IMR-90 (cell line): ENCODE measurements around the gene CWC25. TPM values are rescaled to one million over a fixed set of nuclear protein-coding genes. Genes with fewer than 3 reads are reported as not detected.

Experiments
- ATAC-seq: fragments of 200-7000 bp; cut with Tn5 transposase; 2 replicates; pipeline ENCODE4 v1.9.1; 2020; ENCODE audit warnings: low read depth, mild to moderate bottlenecking, moderate library complexity
- BruUV-seq: library from RNA; stranded (reverse); fragments of 400-500 nt; replicated peaks from 2 replicates; lab custom pipeline; 2021; lab: Mats Ljungman, UMichigan
- CTCF ChIA-PET: fragments of 300-600 bp; formaldehyde crosslinking; extraction: SDS; loops from one replicate; lab custom pipeline; 2021; ENCODE audit warnings: antibody characterized with exemption; lab: Yijun Ruan, JAX
- POLR2A ChIA-PET: fragments of 300-600 bp; sonication (Branson Sonifier 250); formaldehyde crosslinking; loops from one replicate; lab custom pipeline; 2022; ENCODE audit warnings: antibody characterized with exemption; ENCODE audit not compliant: unreplicated experiment; lab: Charles Lee
- DNase-seq: peaks from one replicate; pipeline ENCODE4 v3.0.0; 2013
- H2AFZ ChIP-seq: replicated peaks from 2 replicates; pipeline ENCODE3; 2013; ENCODE audit warnings: low read length, mild to moderate bottlenecking; ENCODE audit not compliant: poor library complexity
- H2AK5ac ChIP-seq: 2 replicates; pipeline ENCODE4 v1.6.1; 2013; ENCODE audit warnings: low read depth, low read length, inconsistent platforms
- H2AK9ac ChIP-seq: replicated peaks from 2 replicates; pipeline ENCODE3; 2013; ENCODE audit warnings: mild to moderate bottlenecking, low read depth, low read length, moderate library complexity; ENCODE audit not compliant: poor library complexity
- H2BK120ac ChIP-seq: 2 replicates; pipeline ENCODE4 v1.6.1; 2013; ENCODE audit warnings: low read depth, low read length, inconsistent platforms
- H2BK15ac ChIP-seq: 3 replicates; pipeline ENCODE4 v1.6.1; 2013; ENCODE audit warnings: low read depth, low read length, inconsistent platforms
- H2BK20ac ChIP-seq: 2 replicates; pipeline ENCODE4 v1.6.1; 2013; ENCODE audit warnings: low read depth, mild to moderate bottlenecking, inconsistent platforms, low read length, moderate library complexity
- H2BK5ac ChIP-seq: 2 replicates; pipeline ENCODE4 v1.6.1; 2013; ENCODE audit warnings: mild to moderate bottlenecking, low read depth, low read length, inconsistent platforms; ENCODE audit not compliant: poor library complexity, severe bottlenecking
- H3K14ac ChIP-seq: replicated peaks from 2 replicates; pipeline ENCODE4 v1.6.1; 2013; ENCODE audit warnings: low read depth, low read length, inconsistent platforms
- H3K18ac ChIP-seq: 2 replicates; pipeline ENCODE4 v1.6.1; 2013; ENCODE audit warnings: low read depth, low read length, control low read depth
- H3K23ac ChIP-seq: 2 replicates; pipeline ENCODE4 v1.6.1; 2013; ENCODE audit warnings: low read depth, low read length, inconsistent platforms
- H3K27ac ChIP-seq: 2 replicates; pipeline ENCODE4 v1.5.1; 2013; ENCODE audit warnings: mild to moderate bottlenecking, control low read depth, low read length; ENCODE audit not compliant: insufficient read depth
- H3K27me3 ChIP-seq: 2 replicates; pipeline ENCODE4 v1.6.1; 2013; ENCODE audit warnings: low read length; ENCODE audit not compliant: control insufficient read depth, insufficient read depth
- H3K36me3 ChIP-seq: 2 replicates; pipeline ENCODE4 v1.6.1; 2013; ENCODE audit warnings: low read length, mixed read lengths; ENCODE audit not compliant: control insufficient read depth, insufficient read depth
- H3K4ac ChIP-seq: 2 replicates; pipeline ENCODE4 v1.6.1; 2013; ENCODE audit warnings: low read depth, low read length, inconsistent platforms
- H3K4me1 ChIP-seq: 2 replicates; pipeline ENCODE4 v1.6.1; 2013; ENCODE audit warnings: low read length, mixed read lengths; ENCODE audit not compliant: control insufficient read depth, insufficient read depth
- H3K4me2 ChIP-seq: 2 replicates; pipeline ENCODE4 v1.6.1; 2013; ENCODE audit warnings: low read depth, mild to moderate bottlenecking, control low read depth, low read length, moderate library complexity
- H3K4me3 ChIP-seq: 2 replicates; pipeline ENCODE4 v1.5.1; 2013; ENCODE audit warnings: low read depth, mild to moderate bottlenecking, control low read depth, low read length, moderate library complexity; ENCODE audit not compliant: insufficient read depth
- H3K56ac ChIP-seq: 2 replicates; pipeline ENCODE4 v1.6.1; 2013; ENCODE audit warnings: low read length, inconsistent platforms; ENCODE audit not compliant: insufficient read depth; ENCODE audit errors: extremely low read depth
- H3K79me1 ChIP-seq, 2 experiments: 2 replicates each; pipeline ENCODE4 v1.6.1; 2013; ENCODE audit warnings: low read length in 2 of 2, inconsistent platforms in 1 of 2, low read depth in 1 of 2
- H3K9ac ChIP-seq: 2 replicates; pipeline ENCODE4 v1.6.1; 2013; ENCODE audit warnings: low read depth, low read length, control low read depth
- H3K9me1 ChIP-seq: 2 replicates; pipeline ENCODE4 v1.6.1; 2013; ENCODE audit warnings: low read length, inconsistent platforms; ENCODE audit not compliant: insufficient read depth
- H3K9me3 ChIP-seq: 2 replicates; pipeline ENCODE4 v1.6.1; 2013; ENCODE audit warnings: low read length; ENCODE audit not compliant: control insufficient read depth, insufficient read depth
- H4K20me1 ChIP-seq: 2 replicates; pipeline ENCODE4 v1.6.1; 2013; ENCODE audit warnings: low read length, inconsistent platforms; ENCODE audit not compliant: insufficient read depth
- H4K5ac ChIP-seq: 2 replicates; pipeline ENCODE4 v1.6.1; 2013; ENCODE audit warnings: mild to moderate bottlenecking, low read depth, low read length, control low read depth
- H4K8ac ChIP-seq, 2 experiments: 2 replicates each; pipeline ENCODE4 v1.6.1; 2013; ENCODE audit warnings: low read depth in 2 of 2, low read length in 2 of 2, control low read depth in 1 of 2, inconsistent platforms in 1 of 2
- H4K91ac ChIP-seq: 2 replicates; pipeline ENCODE4 v1.6.1; 2013; ENCODE audit warnings: low read depth, low read length, inconsistent platforms; ENCODE audit not compliant: insufficient read depth
- CEBPB ChIP-seq: IDR thresholded peaks from 2 replicates; pipeline ENCODE4 v1.6.1; 2012; ENCODE audit warnings: low read depth, low read length, improper control_type of control experiment
- FOS ChIP-seq: fragments of 150-350 bp; IDR thresholded peaks from 2 replicates; pipeline ENCODE4 v1.6.1; 2016; ENCODE audit warnings: low read depth, low read length
- MAZ ChIP-seq: IDR thresholded peaks from 2 replicates; pipeline ENCODE4 v1.6.1; 2012; ENCODE audit warnings: low read depth, mild to moderate bottlenecking, low read length, improper control_type of control experiment, moderate library complexity, borderline replicate concordance
- SMC3 ChIP-seq: fragments of 150-350 bp; IDR thresholded peaks from 2 replicates; pipeline ENCODE4 v1.6.1; 2016; ENCODE audit warnings: low read depth, mild to moderate bottlenecking, antibody characterized with exemption, low read length, moderate library complexity
- WGBS, 2 experiments: methylation state at CpG; one replicate each; pipeline versions ENCODE4 v1.1.5 to v1.1.7; 2013; ENCODE audit warnings: missing lambda C conversion rate in 2 of 2; ENCODE audit not compliant: insufficient read length in 1 of 2; ENCODE audit errors: extremely low coverage in 2 of 2; 5-methylcytosine and 5-hydroxymethylcytosine counted together
- dilution Hi-C: fragments of 300-500 bp; cut with HindIII; formaldehyde crosslinking; loops from one replicate; pipeline ENCODE4 v1.14.3; 2018; ENCODE audit warnings: low sequenced_read_pairs; ENCODE audit not compliant: unreplicated experiment
- in situ Hi-C: fragments of 300-500 bp; cut with MboI; formaldehyde crosslinking; loops from 3 replicates; pipeline ENCODE4 v1.14.3; 2019; ENCODE audit warnings: low sequenced_read_pairs, inconsistent platforms, mixed read lengths
- intact Hi-C: fragments of 100-400 bp; cut with micrococcal nuclease; formaldehyde crosslinking; loops from 2 replicates; pipeline ENCODE4 v1.10.0; 2022
- polyA plus RNA-seq, 3 experiments: library from polyadenylated mRNA; depleted of rRNA; stranded (reverse); fragments of >200 nt; gene quantifications; 2 replicates each; pipeline ENCODE4 v1.2.3, GENCODE V29; 2012; ENCODE audit warnings: low replicate concordance in 1 of 3
- total RNA-seq: library from RNA; depleted of rRNA; stranded (reverse); fragments of >200 nt; gene quantifications from 2 replicates; pipeline ENCODE4 v1.2.3, GENCODE V29; 2012
- TF ChIP-seq, protein P1 (sequence below): fragments of 150-350 bp; IDR thresholded peaks from 2 replicates; pipeline ENCODE4 v1.6.1; 2017; ENCODE audit warnings: mild to moderate bottlenecking, antibody characterized with exemption, low read length, low read depth
- TF ChIP-seq, protein P2 (sequence below): conservative IDR thresholded peaks from 2 replicates; pipeline ENCODE4 v1.5.1; 2012; ENCODE audit warnings: mild to moderate bottlenecking, low read depth, low read length, improper control_type of control experiment

The CWC25 gene
- total and polyA plus RNA-seq, 2 of the 4 experiments (the other 2 are of a cell fraction): 9.1 to 16.1 TPM

DNA sequence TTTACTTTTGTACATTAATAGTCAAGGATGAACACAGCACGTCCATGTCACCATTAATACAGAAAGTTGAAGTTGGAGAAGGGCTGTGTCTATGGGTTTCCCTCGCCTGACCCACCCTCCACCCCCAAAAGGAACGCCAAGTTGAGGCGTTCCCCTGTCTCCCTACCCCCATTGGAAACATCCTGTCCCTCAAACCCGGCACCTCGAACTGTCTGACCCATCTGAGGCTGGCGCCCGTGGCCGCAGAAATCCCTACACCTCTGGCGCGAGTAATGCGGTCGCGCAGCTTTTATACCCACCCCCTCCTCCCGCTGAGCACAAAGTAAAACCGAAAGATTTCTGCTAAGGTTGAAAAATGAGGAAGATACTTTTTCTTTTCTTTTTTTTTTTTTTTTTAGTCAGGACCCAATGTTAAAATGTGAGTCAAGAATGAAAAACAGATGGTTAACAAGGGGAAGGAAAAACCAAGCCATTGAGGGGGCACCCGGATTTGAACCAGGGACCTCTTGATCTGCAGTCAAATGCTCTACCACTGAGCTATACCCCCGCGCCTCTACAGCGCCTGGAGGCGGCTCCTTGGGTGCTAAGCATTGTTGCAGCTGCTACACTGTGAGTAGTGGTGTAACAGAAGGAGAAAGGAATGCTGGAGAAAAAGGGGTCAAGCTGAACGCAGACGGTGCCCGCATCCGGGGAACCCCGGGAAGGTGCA is 43.9 kb upstream of the CWC25 start:
- Histone ChIP-seq H4K91ac (peak overlapping the region; percentile 83), H3K56ac (peak overlapping the region; percentile 94), H2BK120ac (peak overlapping the region; percentile 91), H3K14ac (peak overlapping the region; percentile 96), H2AK5ac (peak overlapping the region; percentile 86), H3K27me3 (no peaks in the 10 kb centered on the region), H2BK15ac (peak overlapping the region; percentile 92; the same call in 1 of the 3 replicates), H2AK9ac (peak overlapping the region; percentile 100), H3K9me1 (peaks cover 23% of the 10 kb centered on the region), H2BK5ac (peak overlapping the region; percentile 89), H2BK20ac (peak overlapping the region; percentile 74), H4K8ac (peak overlapping the region; percentile 81 to 94), H3K18ac (peak overlapping the region; percentile 77), H3K79me1 (peaks cover 0 to 32% of the 10 kb centered on the region in 2 experiments; a peak in 2 of 4 replicates), H3K9ac (peak overlapping the region; percentile 86), H4K20me1 (peaks cover 34% of the 10 kb centered on the region), H4K5ac (peak overlapping the region; percentile 55), H2AFZ (peak overlapping the region; percentile 95), H3K4me2 (peak overlapping the region; percentile 94), H3K23ac (peak overlapping the region; percentile 95), H3K36me3 (peaks cover 20% of the 10 kb centered on the region), H3K27ac (peak overlapping the region; percentile 90), H3K4me3 (peak overlapping the region; percentile 90), H3K9me3 (no peaks in the 10 kb centered on the region), H3K4me1 (peaks cover 24% of the 10 kb centered on the region), H3K4ac (peak overlapping the region; percentile 97)
- ChIA-PET CTCF (interaction anchor here (0.8 kb wide), 1 partner anchor 15 kb away, joined by 5 read pairs; the partner anchor contains the start of gene RPL23), POLR2A (interaction anchor here (0.7 to 1.3 kb wide), 3 partner anchors 8 to 56 kb away, joined by 4 to 8 read pairs (median 5); partner anchors contain the start of genes LASP1NB and RPL23)
- ATAC-seq: peak; percentile 27
- in situ Hi-C loops (no loop called here), dilution Hi-C loops (no loop called here), intact Hi-C loops (loop anchor here (1.0 to 5.0 kb wide), 3 partner anchors 14 to 284 kb away; no protein-coding TSS in a partner anchor)
- TF ChIP-seq, protein P1, sequence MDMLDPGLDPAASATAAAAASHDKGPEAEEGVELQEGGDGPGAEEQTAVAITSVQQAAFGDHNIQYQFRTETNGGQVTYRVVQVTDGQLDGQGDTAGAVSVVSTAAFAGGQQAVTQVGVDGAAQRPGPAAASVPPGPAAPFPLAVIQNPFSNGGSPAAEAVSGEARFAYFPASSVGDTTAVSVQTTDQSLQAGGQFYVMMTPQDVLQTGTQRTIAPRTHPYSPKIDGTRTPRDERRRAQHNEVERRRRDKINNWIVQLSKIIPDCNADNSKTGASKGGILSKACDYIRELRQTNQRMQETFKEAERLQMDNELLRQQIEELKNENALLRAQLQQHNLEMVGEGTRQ: no peak
- peak; percentile 78 for TF ChIP-seq FOS
- TF ChIP-seq SMC3: no peak
- peak; percentile 57; the same call in 1 of the 2 replicates for TF ChIP-seq MAZ
- peak; percentile 62; the same call in 1 of the 2 replicates for TF ChIP-seq CEBPB
- TF ChIP-seq, protein P2, sequence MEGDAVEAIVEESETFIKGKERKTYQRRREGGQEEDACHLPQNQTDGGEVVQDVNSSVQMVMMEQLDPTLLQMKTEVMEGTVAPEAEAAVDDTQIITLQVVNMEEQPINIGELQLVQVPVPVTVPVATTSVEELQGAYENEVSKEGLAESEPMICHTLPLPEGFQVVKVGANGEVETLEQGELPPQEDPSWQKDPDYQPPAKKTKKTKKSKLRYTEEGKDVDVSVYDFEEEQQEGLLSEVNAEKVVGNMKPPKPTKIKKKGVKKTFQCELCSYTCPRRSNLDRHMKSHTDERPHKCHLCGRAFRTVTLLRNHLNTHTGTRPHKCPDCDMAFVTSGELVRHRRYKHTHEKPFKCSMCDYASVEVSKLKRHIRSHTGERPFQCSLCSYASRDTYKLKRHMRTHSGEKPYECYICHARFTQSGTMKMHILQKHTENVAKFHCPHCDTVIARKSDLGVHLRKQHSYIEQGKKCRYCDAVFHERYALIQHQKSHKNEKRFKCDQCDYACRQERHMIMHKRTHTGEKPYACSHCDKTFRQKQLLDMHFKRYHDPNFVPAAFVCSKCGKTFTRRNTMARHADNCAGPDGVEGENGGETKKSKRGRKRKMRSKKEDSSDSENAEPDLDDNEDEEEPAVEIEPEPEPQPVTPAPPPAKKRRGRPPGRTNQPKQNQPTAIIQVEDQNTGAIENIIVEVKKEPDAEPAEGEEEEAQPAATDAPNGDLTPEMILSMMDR: peak; percentile 42
- WGBS, 2 experiments: 0% methylated on average over 5 of the region's 26 CpGs; no CpG with 5 or more reads in 1 of the 2 experiments
- DNase-seq: peak; percentile 88
- no TSS peak for BruUV-seq
